NCI-H345 treated with DMSO at 0.1 percent for 48 hours (cell line): Measurements from ENCODE around the gene KRCC1.
"Not testable (repeated sequence)": the region's sequence is repeated elsewhere in the genome, so short reads cannot be mapped to it uniquely, and the experiment has no call there.

Source experiments
- DNase-seq: peaks from one replicate; lab custom pipeline; 2025; ENCODE audit not compliant: unreplicated experiment; lab: John Stamatoyannopoulos, UW

Gene KRCC1

DNA sequence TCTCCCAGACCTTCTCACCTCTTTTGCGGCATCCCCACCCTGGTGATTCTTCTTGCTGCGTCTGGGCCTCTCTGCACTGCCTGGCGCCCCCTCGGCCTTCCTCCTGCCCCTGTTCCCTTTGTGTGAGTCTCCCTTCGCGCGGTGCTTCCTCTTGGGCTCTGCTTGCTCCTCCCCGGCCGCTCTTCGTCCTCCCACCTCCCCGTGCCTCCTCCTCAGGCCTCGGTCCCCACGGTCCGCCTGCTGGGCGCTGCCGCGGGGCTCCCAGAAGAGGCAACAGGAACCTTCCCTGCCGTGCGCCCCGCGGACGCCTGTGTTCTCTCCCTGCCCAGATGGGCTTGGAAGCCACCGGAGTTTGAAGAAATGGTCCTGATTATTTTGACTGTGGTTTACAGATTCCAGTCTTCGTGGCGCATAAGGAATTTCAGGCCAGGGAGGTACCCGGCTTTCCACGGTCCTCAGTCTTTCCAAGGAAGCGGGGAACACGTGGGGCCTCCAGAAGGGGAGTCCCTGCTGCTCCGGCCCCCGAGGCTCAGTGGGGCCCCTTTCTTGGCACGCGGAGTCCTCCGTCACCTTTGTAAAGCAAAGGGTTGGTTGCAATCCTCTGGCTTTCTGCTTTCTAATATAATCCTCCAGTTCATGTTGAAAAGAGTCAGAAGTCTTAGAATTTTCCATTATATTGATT lies 52.4 kb downstream of the KRCC1 start:
- no peak for DNase-seq

DNA sequence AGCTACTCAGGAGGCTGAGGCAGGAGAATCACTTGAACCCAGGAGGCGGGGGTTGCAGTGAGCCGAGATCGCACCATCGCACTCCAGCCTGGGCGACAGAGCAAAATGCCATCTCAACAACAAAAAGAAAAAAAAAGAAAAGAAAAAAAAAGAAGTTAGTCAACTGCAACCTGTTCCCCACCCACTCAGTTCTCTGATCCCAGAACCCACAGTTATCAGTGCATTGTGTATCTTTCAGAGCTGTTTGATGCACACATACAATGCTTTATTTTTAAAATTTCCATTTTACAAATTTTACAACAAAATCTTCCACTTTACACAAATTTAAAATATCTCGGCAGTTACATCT lies 53.2 kb downstream of the KRCC1 start:
- no peak for DNase-seq

DNA sequence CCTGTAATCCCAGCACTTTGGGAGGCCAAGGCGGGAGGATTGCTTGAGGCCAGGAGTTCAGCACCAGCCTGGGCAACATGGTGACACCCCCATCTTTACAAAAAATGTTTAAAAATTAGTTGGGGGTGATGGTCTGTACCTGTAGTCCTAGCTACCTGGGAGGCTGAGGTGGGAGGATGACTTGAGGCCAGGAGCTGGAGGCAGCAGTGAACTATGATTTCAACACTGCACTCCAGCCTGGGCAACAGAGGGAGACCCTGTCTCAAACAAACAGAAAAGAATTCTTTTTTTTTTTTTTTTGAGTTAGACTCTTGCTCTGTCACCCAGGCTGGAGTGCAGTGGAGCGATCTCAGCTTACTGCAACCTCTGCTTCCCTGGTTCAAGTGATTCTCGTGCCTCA lies 55.1 kb downstream of the KRCC1 start:
- DNase-seq, result not testable (repeated sequence)

DNA sequence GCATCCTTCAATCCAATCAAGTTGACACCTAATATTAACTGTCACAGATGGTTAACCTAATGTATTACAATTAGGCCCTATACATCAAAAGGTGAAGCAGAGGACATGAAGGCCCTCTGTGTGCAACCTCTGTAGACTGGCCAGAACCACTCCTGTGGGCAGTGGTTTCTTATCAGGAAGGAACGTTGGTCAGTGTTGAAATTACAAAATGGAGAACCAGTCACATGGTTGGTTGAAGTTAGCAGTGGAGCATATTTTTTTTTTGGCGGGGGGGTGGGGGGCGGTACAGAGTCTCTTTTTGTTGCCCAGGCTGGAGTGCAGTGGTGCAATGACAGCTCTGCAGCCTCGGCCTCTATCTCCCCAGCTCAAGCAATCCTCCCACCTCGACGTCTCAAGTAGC lies 59.0 kb downstream of the KRCC1 start:
- DNase-seq, result no peak

DNA sequence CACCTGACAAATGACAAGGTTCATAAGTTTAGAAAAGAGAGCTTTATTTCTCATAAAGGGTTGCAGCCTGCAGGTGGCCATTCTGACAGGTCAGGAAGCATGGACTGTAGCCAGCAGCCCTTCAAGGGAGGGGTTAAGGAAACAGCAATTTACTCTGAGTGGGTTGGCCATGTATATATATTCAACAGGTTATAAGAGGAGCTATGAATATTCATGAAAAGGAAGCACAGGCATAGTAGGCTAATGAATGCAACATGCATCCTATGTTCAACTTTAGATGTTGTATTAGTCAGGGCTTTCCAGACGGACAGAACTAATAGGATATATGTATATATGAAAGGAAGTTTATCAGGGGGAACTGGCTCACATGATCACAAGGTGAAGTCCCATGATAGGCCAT lies 59.8 kb downstream of the KRCC1 start:
- no peak for DNase-seq

DNA sequence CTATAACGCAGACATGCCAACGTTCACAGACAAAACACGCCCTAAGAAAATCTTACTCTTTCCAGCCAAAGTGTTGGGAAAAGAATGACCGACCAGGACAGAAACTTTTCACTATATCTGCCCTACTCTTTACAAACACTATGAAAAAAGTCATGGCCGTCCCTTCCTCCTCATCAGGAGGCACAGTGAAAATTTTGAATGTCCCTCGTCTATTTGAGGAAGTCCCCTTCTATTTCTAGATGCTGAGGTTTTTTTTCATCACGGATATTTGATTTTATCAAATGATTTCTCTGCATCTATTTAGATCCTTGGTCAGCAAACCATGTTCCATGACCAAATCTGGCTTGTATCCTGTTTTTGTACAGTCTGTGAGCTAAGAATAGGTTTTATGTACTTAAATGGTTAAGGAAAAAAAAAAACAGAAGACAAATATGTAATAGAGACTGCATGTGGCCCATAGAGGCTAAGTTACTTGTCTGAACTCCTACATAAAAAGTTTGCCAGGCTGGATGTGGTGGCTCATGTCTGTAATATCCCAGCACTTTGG lies 61.2 kb downstream of the KRCC1 start:
- not testable (repeated sequence) for DNase-seq

DNA sequence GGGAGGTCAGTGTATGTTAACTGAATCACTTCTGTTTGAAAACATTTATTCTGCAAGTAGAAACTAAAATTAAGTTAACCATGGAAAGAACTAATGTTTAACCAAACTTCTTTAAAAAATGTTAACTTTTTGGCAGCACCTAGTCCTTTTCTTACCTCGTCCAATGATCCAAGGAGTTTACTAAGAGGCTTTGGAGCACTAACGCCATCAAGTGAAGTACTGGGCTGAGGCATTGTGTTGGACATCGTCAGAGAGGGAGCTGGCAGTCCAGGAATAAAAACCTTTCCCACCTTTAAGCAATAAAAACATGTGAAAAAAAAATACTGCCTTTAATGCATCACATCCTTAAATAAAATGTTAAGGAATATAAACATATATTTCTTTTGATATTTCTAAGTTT lies 63.0 kb downstream of the KRCC1 start:
- DNase-seq, result not testable (repeated sequence)

DNA sequence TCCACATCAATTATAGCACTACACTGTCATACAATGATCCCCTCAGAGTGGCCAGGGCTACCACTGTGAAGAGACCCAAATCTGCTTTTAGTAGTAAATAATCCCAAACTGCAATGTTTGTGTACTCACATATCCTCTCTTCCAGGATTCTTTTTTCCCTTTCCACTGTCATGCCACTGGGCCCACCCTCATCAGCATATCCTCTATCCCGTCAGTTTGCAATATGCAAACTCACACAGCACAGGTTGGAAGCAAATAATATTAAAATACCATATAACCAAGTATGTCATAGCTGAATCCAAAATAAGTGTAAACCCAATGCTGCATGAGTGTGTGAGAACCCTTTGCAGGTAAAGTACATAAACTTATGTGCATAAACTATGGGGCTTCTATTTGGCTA lies 68.1 kb downstream of the KRCC1 start:
- not testable (repeated sequence) for DNase-seq

DNA sequence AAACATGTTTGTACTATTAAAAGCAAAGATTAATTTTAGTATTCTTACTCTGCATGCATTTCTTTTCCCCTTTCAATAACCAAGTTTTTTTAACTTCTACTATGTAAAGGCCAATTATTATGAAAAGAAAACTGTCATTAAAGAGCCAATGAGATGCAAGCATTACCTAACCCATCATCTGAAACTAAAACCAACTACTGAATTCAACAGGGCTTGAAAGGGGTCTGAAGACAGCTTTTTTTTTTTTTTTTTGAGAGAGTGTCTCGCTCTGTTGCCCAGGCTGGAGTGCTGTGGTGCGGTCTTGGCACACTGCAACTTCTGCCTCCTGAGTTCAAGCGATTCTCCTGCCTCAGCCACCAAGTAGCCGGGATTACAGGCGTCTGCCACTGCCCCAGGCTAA lies 69.7 kb downstream of the KRCC1 start:
- not testable (repeated sequence) for DNase-seq

DNA sequence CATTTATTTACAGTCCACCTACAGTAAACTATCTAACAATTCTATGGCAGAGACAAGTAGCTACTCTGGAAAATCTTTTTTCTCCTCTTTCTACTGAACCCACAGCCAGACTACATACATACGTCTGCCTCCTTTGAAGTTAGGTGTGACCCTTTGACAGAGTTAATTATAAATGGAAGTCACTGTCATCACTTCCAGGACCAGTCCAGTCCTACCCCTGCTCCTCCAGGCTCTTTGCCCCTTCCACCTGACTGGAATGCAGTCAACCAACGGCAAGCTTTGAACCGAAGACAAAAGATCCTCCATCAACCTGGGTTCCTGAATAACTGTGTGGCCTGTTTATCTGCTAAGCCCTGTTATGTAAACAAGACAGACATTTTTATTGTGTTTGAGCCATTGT lies 74.4 kb downstream of the KRCC1 start:
- not testable (repeated sequence) for DNase-seq
